ENCODE results near the gene NUTM2B. TPM values are rescaled to one million over a fixed set of nuclear protein-coding genes. Genes with fewer than 3 reads are reported as not detected.
"Not testable (repeated sequence)": the region's sequence is repeated elsewhere in the genome, so short reads cannot be mapped to it uniquely, and the experiment has no call there.

NUTM2B gene, protein sequence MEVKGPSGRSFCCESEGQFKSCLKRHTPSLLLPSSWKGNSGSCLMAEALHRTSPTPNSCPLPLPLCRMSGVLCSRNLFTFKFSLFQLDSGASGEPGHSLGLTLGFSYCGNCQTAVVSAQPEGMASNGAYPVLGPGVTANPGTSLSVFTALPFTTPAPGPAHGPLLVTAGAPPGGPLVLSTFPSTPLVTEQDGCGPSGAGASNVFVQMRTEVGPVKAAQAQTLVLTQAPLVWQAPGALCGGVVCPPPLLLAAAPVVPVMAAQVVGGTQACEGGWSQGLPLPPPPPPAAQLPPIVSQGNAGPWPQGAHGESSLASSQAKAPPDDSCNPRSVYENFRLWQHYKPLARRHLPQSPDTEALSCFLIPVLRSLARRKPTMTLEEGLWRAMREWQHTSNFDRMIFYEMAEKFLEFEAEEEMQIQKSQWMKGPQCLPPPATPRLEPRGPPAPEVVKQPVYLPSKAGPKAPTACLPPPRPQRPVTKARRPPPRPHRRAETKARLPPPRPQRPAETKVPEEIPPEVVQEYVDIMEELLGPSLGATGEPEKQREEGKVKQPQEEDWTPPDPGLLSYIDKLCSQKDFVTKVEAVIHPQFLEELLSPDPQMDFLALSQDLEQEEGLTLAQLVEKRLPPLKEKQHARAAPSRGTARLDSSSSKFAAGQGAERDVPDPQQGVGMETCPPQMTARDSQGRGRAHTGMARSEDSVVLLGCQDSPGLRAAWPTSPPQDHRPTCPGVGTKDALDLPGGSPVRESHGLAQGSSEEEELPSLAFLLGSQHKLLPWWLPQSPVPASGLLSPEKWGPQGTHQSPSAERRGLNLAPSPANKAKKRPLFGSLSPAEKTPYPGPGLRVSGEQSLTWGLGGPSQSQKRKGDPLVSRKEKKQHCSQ
- 0.51 and 0.59 TPM in 2 replicates for total RNA-seq (2014; rRNA removed; shearing (Covaris generic))

DNA sequence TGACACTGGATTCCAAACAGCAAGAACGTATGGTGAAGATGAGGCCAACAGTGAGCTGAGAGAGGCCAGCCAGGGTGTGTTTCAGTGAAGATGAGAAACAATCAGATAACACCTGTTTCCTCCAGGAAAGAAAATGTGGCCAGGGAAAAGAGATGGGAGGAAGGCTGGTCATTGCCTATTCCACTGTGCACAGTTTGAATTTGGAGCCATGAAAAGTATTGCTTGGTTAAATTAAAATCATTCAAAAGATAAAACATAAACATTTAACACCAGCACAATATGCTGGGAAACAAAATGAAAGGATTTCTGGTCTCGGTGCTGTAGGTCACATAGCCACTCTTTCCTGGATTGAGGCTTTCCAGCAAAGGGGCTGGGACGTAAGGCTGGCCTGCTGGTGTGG is at the start of gene NUTM2B:
Gene NUTM2B (plus strand): TSS at position 301 of the 400 bp plus-strand sequence. CDS start 383 bp downstream, outside the sequence.
- H3K9me3 ChIP-seq (replicated peaks); H3K27me3 ChIP-seq: not testable (repeated sequence)

GRCh38 chr10:79663287-79663686 is 39.7 kb upstream of the NUTM2B start:
- not testable (repeated sequence) for H3K27me3 ChIP-seq; H3K27ac ChIP-seq; H3K36me3 ChIP-seq; H3K9me3 ChIP-seq (replicated peaks); DNase-seq; H3K4me3 ChIP-seq; H3K4me1 ChIP-seq

More for the DNA sequence above, at the start of gene NUTM2B:
- H3K4me1 ChIP-seq, H3K27ac ChIP-seq, DNase-seq, H3K36me3 ChIP-seq, H3K4me3 ChIP-seq: not testable (repeated sequence)

DNA sequence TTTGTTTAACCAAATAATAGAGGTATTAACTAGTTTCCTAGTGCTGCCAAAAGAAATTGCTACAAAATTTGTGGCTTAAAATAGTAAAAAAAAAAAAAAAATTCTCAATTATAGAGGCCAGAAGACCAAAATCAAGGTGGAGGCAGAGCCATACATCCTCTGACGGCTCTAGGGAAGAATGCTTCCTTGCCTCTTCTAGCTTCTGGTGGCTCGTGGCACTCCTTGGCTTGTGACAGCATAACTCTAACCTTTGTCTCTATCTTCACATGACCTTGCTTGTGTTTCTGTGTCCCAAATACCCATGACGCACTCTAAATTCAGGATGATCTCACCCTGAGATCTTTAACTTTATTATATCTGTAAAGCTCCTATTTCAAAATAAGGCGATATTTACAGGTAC is 38.3 kb upstream of the NUTM2B start:
- not testable (repeated sequence) for H3K4me3 ChIP-seq; H3K36me3 ChIP-seq; H3K27me3 ChIP-seq; H3K4me1 ChIP-seq; DNase-seq; H3K9me3 ChIP-seq (replicated peaks); H3K27ac ChIP-seq

DNA sequence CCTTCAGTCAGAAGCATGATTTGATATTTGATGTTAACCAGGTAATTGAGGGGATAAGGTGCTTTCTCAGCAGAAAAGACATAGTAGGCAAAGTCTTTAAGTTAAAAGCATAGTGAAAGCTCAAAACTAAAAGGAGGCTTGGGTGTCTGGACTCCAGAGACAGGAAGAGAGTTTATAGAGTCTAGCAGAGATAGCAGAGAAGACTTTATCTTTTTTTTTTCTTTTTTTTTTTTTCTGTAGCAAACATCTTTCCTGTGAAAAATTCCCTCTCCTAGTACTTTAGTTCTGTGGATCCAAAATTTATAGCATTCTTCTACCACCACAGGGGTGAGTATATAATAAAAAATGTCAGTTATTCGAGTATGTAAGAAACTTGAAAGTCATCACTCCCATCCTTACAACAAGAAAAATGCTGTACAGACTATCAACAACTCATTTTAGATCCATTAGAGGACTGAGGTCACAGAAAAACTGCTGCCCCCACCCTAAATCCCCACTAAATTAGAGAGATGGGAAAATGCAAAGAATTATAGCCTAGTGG is 33.7 kb upstream of the NUTM2B start:
- H3K27me3 ChIP-seq; H3K9me3 ChIP-seq (replicated peaks); H3K27ac ChIP-seq; DNase-seq; H3K4me3 ChIP-seq; H3K4me1 ChIP-seq; H3K36me3 ChIP-seq: not testable (repeated sequence)

GRCh38 chr10:79674878-79675277 is 28.1 kb upstream of the NUTM2B start:
- not testable (repeated sequence) for H3K27ac ChIP-seq; DNase-seq; H3K36me3 ChIP-seq; H3K27me3 ChIP-seq; H3K9me3 ChIP-seq (replicated peaks); H3K4me3 ChIP-seq; H3K4me1 ChIP-seq

DNA sequence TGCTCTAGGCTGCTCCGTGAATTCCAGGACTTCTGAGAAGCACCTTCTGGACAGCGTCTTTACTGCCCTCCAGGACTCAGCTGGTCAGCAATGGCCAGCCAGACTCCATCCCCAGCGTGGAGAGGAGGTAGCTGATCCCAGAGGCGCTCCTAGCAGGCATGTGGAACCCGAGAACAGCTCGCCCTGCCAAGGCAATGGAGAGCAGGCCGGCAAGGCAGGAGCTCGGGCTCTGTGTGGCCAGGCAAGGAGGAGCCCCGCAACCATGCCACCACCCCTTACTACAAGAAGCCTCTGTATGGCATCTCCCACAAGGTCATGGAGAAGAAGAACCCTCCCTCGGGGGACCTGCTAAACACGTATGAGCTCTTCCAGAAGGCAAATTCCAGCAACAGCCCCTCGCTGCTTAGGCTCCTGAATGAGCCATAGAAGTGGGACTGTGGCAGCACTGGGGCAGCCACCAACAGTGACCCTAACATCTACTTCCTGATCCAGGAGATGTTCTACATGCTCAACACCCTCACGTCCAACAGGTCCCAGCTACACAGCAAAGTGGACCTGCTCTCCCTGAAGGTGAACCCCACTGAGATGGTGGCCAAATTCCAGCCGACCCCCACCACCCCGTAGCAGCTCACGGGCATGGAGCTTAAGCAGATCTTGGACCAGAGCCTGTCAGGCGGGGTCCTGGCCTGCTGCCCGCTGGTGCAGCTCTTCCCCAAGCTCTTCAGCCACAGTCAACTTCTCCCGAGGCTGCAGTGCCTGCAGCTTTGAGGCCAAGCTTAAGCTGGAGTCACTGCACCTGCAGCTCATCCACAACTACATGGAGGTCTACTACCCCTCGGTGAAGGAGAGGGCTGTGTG is 19.8 kb upstream of the NUTM2B start:
- not testable (repeated sequence) for DNase-seq; H3K9me3 ChIP-seq (replicated peaks); H3K36me3 ChIP-seq; H3K4me3 ChIP-seq; H3K27me3 ChIP-seq; H3K27ac ChIP-seq
- H3K4me1 ChIP-seq = peaks cover 15% of the 10 kb centered on the region

DNA sequence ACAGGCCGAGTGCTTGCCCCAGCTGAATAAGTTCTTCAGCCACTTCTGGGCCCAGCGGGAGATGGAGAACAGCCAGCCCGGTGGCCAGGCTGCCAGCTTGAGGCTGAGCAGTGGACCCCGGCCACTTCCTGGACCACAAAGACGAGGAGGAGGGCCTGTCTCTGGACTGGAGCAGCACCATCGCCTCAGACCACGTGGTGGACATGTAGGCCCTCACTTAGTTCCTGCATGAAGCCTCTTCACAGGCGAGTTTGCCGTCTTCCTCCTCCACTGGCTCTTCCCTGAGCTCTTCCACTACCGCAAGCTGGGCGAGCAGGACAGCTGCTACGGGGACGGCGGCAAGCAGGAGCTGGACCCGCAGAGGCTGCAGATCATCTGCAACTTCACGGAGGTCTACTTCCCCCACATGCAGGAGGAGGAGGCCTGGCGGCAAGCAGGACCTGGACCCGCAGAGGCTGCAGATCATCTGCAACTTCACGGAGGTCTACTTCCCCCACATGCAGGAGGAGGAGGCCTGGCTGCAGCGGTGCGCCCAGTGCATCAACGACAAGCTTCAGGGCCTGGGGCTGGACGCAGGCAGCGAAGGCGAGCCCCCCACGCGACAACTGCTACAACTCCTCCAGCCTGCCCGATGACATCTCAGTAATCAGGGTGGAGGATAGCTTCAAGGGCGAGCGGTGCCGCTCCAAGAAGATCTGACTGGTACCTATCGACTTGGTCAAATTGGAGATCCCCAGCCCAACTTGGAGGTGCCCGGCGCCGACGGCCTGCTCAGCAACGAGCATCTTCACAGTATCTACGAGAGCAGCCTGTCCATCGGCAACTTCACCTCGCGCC is 18.9 kb upstream of the NUTM2B start:
- not testable (repeated sequence) for H3K27me3 ChIP-seq; H3K9me3 ChIP-seq (replicated peaks); DNase-seq; H3K27ac ChIP-seq; H3K4me3 ChIP-seq; H3K36me3 ChIP-seq
- H3K4me1 ChIP-seq = peaks cover 17% of the 10 kb centered on the region

DNA sequence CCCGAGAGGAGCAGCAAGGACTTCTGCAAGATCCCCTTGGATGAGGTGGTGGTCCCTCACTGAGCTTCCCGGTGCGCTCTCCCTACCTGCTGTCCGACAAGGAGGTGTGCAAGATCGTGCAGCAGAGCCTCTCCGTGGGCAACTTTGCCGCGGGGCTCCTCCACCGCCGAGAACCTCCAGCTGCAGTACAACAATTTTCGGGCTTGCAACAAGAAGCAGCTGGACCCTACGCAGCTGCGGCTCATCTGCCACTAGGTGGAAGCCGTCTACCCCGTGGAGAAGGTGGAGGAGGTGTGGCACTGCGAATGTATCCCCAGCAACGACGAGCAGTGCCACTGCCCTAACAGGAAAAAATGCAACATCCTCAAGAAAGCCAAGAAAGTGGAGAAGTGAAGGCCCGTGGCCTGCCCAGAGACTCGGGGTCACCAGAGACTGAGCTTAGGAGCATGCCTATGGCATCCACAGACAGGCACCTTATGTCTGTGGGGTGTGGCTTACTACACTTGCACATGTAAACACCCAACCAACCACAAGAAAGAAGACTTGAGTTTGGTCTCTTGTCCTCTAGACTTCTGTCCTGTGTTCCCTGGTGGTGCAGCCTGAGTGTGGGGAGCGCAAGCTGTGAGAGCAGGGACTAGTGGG is 17.9 kb upstream of the NUTM2B start:
- H3K36me3 ChIP-seq; H3K9me3 ChIP-seq (replicated peaks); H3K27me3 ChIP-seq; H3K27ac ChIP-seq; H3K4me3 ChIP-seq: not testable (repeated sequence)
- H3K4me1 ChIP-seq = peaks cover 17% of the 10 kb centered on the region
- DNase-seq = peak; percentile 27 to 29

GRCh38 chr10:79686595-79686994 is 16.4 kb upstream of the NUTM2B start:
- DNase-seq; H3K27me3 ChIP-seq; H3K4me3 ChIP-seq; H3K9me3 ChIP-seq (replicated peaks); H3K36me3 ChIP-seq: not testable (repeated sequence)
- peak overlapping the region; percentile 80 for H3K27ac ChIP-seq
- H3K4me1 ChIP-seq = peaks cover 17% of the 10 kb centered on the region

- not testable (repeated sequence) for H3K27me3 ChIP-seq; H3K4me3 ChIP-seq; H3K36me3 ChIP-seq; H3K9me3 ChIP-seq (replicated peaks)
- DNase-seq = peak; percentile 86 to 90
- H3K4me1 ChIP-seq = peaks cover 17% of the 10 kb centered on the region
- peak overlapping the region; percentile 80 for H3K27ac ChIP-seq
Observed at GRCh38 chr10:79687406-79688150, 15.4 kb upstream of the NUTM2B start.

GRCh38 chr10:79688798-79689197 is 14.2 kb upstream of the NUTM2B start:
- not testable (repeated sequence) for H3K27ac ChIP-seq; H3K36me3 ChIP-seq; H3K27me3 ChIP-seq; DNase-seq; H3K4me3 ChIP-seq; H3K9me3 ChIP-seq (replicated peaks)
- H3K4me1 ChIP-seq = peaks cover 17% of the 10 kb centered on the region

GRCh38 chr10:79696596-79696995 is 6.4 kb upstream of the NUTM2B start:
- H3K4me1 ChIP-seq; H3K9me3 ChIP-seq (replicated peaks); H3K4me3 ChIP-seq; H3K36me3 ChIP-seq; H3K27me3 ChIP-seq; H3K27ac ChIP-seq; DNase-seq: not testable (repeated sequence)

GRCh38 chr10:79697141-79697540 is 5.9 kb upstream of the NUTM2B start:
- H3K4me3 ChIP-seq, H3K27ac ChIP-seq, H3K27me3 ChIP-seq: not testable (repeated sequence)

More at GRCh38 chr10:79697141-79697540, 5.9 kb upstream of the NUTM2B start:
- H3K9me3 ChIP-seq (replicated peaks); H3K36me3 ChIP-seq; DNase-seq; H3K4me1 ChIP-seq: not testable (repeated sequence)
